Ishikawa (cell line): ENCODE data around the gene IL17RD.

Experiments
- CEBPB ChIP-seq: IDR thresholded peaks from 2 replicates; pipeline ENCODE4 v1.6.1; 2012
- CREB1 ChIP-seq: IDR thresholded peaks from 2 replicates; pipeline ENCODE4 v1.6.1; 2012; ENCODE audit warnings: low read depth
- EGR1 ChIP-seq: IDR thresholded peaks from 2 replicates; pipeline ENCODE4 v1.6.1; 2012
- EP300 ChIP-seq: IDR thresholded peaks from 2 replicates; pipeline ENCODE4 v1.6.1; 2012; ENCODE audit warnings: borderline replicate concordance
- FOXM1 ChIP-seq: IDR thresholded peaks from 2 replicates; pipeline ENCODE4 v1.6.1; 2012; ENCODE audit warnings: low read depth, borderline replicate concordance
- MAX ChIP-seq: IDR thresholded peaks from 2 replicates; pipeline ENCODE4 v1.6.1; 2012
- NFIC ChIP-seq: IDR thresholded peaks from 2 replicates; pipeline ENCODE4 v1.6.1; 2012
- RAD21 ChIP-seq: IDR thresholded peaks from 2 replicates; pipeline ENCODE4 v1.6.1; 2012; ENCODE audit warnings: low read depth
- REST ChIP-seq: IDR thresholded peaks from 2 replicates; pipeline ENCODE4 v1.6.1; 2012; ENCODE audit warnings: low read depth, mild to moderate bottlenecking
- TAF1 ChIP-seq: IDR thresholded peaks from 2 replicates; pipeline ENCODE4 v1.6.1; 2012; ENCODE audit warnings: low read depth, mild to moderate bottlenecking
- TCF12 ChIP-seq: IDR thresholded peaks from 2 replicates; pipeline ENCODE4 v1.6.1; 2012; ENCODE audit warnings: low read depth
- TEAD4 ChIP-seq: IDR thresholded peaks from 2 replicates; pipeline ENCODE4 v1.6.1; 2012
- USF1 ChIP-seq: IDR thresholded peaks from 2 replicates; pipeline ENCODE4 v1.6.1; 2012
- YY1 ChIP-seq: IDR thresholded peaks from 2 replicates; pipeline ENCODE4 v1.6.1; 2012; ENCODE audit warnings: low read depth
- ZBTB7A ChIP-seq: IDR thresholded peaks from 2 replicates; pipeline ENCODE4 v1.6.1; 2012; ENCODE audit warnings: low read depth

Gene IL17RD

GRCh38 chr3:57095363-57095762 is 69.8 kb downstream of the IL17RD start:
- TF ChIP-seq CEBPB: no peak
- TF ChIP-seq TAF1: no peak
- no peak for TF ChIP-seq FOXM1
- no peak for TF ChIP-seq TCF12
- TF ChIP-seq RAD21: no peak
- TF ChIP-seq YY1: no peak
- TF ChIP-seq MAX: no peak
- TF ChIP-seq EP300: no peak
- no peak for TF ChIP-seq NFIC
- no peak for TF ChIP-seq ZBTB7A
- no peak for TF ChIP-seq REST
- no peak for TF ChIP-seq CREB1
- no peak for TF ChIP-seq TEAD4
- no peak for TF ChIP-seq USF1
- no peak for TF ChIP-seq EGR1

GRCh38 chr3:57094575-57094974 is 70.6 kb downstream of the IL17RD start:
- TF ChIP-seq RAD21 (no peak), FOXM1 (no peak), ZBTB7A (no peak), REST (no peak), EP300 (no peak), EGR1 (no peak), MAX (no peak), YY1 (no peak), CEBPB (no peak), TEAD4 (no peak), TAF1 (no peak), CREB1 (no peak)

- no peak for TF ChIP-seq MAX
- TF ChIP-seq EGR1: no peak
- TF ChIP-seq USF1: no peak
- TF ChIP-seq TCF12: no peak
- no peak for TF ChIP-seq YY1
- TF ChIP-seq FOXM1: no peak
- no peak for TF ChIP-seq RAD21
- TF ChIP-seq TAF1: no peak
- no peak for TF ChIP-seq REST
- TF ChIP-seq CEBPB: no peak
- no peak for TF ChIP-seq ZBTB7A
- no peak for TF ChIP-seq NFIC
- TF ChIP-seq CREB1: no peak
- no peak for TF ChIP-seq TEAD4
Observed at GRCh38 chr3:57093971-57094535, 71.1 kb downstream of the IL17RD start.

- TF ChIP-seq RAD21 (peak; percentile 36), TEAD4 (no peak)
Observed at GRCh38 chr3:57093489-57093888, 71.7 kb downstream of the IL17RD start.
